ENCODE data around the gene ETFRF1.

The ETFRF1 gene

DNA sequence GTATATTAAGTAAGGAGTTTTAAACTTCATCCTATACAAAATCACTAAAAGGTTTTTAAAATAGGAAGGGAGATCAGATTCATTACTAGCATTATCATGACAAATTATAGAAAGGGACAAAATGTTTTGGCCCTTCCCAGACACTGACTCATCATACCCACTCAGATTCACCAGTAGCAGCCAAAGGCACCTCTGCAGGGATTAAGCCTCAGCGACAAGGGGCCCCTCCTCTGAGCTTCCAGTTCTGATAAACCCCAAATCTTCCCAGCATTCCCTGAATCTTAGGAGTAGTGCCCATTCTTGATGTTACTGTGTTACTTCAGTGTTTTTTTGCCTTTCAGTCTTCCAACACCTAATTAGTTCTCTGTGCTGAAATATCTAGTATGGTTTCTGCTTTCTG lies 41.2 kb downstream of the ETFRF1 start:
- DNase-seq, result no peak

DNA sequence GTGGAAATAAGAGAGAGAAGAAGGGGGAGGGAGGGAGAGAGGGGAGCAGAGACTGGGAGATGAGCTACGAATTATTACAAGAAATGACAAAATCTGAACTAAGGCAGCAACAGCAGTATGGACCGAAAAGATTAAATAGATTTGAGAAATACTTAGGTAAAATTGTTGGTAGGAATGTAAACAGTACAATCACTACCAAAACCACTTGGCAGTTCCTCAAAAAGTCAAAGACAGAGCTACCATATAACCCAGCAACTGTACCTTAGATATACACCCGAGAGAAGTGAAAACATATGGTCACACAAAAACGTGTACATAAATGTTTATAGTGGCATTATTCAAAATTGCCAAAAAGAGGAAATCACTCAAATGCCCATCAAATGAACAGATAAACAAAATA lies 41.6 kb downstream of the ETFRF1 start:
- DNase-seq, result no peak

GRCh38 chr12:25241167-25242020 lies 46.4 kb downstream of the ETFRF1 start:
- peak; percentile 23 for DNase-seq

- no peak for DNase-seq
These were observed 48.1 kb downstream of the ETFRF1 start for GRCh38 chr12:25242981-25243679.

DNA sequence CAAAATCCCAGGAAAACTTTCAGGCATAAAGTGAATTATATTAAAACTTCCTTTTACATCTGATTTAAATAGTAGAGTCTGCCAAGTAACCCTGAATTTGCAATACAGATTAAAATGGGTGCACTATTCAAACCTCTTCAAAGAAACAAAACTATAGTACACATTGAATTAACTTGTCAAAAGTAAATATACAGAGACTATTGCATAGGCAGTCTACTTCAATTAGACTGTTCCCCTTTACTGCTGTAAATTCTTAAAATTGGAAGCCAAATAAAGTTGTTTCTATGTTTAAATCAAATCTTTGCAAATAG lies 48.6 kb downstream of the ETFRF1 start:
- DNase-seq, result no peak

DNA sequence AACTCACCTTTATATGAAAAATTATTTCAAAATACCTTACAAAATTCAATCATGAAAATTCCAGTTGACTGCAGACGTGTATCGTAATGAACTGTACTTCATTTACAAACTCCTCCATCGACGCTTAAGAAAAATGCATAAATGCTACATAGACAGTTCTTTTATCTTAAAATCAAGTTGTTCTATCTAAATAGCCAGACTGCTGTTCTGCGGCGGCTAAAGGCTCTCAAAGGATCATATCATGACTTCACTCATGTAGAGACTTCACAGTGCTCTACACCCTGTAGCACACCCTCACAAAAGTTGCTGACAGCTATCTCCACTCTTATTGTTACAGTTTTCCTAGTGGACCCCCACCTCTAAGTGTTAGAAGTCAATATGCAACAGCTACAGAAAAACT lies 50.5 kb downstream of the ETFRF1 start:
- DNase-seq, result no peak

- DNase-seq, result no peak
These were observed 53.1 kb downstream of the ETFRF1 start for GRCh38 chr12:25248137-25248536.

GRCh38 chr12:25248732-25249131 lies 53.7 kb downstream of the ETFRF1 start:
- DNase-seq, result no peak

DNA sequence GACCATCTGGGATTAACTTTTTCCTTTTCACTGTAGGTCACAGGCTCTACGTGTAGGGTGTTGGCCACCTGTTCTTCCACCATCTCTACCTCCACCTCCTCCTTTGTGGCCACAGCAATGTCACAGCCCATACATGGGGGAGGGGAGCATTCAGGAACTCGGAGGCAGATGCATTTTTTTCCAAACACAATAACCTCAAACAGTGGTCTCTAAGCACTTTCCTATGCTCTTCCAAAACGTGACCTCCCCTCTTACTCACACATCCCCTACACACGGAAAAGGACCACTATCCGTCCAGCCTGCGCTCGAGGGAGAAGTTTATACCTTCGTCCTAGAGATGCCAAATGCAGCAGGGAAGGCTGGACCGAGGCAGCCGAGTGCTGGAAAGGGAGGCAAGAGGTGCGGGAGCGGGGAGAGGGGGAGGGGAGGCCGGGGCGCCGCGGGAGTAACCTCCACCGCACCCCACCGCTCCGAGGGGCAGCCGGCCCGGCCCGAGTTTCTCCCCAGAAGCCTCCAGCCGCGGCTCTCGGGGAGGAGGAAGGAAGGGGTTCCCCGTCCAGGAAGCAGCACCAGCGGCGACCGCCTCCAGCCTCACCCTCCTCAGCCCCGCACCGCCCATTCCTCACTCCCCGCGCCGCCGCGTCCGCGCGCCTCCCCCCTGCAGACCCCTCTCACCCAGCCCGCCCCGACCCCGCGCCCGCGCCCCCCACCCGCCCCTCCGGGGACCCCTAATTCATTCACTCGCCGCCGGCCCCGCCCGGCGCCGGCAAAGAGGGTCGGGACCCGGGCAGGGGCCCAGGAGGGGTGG lies 55.1 kb downstream of the ETFRF1 start:
- DNase-seq, result no peak

- peak; percentile 80 for DNase-seq
These were observed 56.0 kb downstream of the ETFRF1 start, which contains the start of gene KRAS for GRCh38 chr12:25250744-25251730. Gene KRAS (minus strand): TSS chr12:25250929.

DNA sequence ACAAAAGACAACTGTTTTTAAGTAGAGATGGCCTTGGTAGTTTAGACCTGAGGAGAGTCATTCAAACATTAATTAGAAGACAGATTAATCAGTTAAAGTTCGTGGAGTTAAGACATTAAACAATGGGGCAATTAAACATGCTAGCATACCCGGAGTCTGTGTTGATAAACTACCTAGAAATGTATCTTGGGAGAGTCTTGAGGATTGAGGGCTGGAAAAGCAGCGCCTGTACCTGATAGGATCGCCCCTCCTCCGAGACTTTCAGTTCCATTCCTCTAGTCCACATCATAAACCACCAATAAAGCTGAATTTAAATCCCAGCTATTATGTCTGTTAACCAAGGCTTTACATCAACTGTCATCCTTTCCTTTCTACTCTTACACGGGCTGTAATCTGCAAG lies 56.7 kb downstream of the ETFRF1 start:
- DNase-seq, result no peak

DNA sequence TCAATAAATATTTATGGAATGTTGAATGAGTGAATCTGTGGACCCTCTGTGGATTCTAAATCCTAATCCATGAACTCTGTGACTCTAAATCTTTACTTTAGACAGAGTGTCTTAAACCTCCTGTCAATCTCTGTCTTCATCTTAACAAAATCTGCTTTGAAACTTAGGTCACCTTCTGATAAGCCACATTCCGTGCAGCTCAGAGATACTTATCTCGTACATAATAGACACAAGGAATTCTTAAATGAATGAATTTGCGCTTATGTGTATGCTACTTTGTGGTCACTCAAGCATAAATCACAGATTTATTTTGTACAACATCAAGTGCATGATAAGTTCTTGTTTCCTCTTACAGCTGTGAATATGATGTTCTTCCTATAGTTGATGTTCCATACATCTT lies 57.9 kb downstream of the ETFRF1 start:
- no peak for DNase-seq

DNA sequence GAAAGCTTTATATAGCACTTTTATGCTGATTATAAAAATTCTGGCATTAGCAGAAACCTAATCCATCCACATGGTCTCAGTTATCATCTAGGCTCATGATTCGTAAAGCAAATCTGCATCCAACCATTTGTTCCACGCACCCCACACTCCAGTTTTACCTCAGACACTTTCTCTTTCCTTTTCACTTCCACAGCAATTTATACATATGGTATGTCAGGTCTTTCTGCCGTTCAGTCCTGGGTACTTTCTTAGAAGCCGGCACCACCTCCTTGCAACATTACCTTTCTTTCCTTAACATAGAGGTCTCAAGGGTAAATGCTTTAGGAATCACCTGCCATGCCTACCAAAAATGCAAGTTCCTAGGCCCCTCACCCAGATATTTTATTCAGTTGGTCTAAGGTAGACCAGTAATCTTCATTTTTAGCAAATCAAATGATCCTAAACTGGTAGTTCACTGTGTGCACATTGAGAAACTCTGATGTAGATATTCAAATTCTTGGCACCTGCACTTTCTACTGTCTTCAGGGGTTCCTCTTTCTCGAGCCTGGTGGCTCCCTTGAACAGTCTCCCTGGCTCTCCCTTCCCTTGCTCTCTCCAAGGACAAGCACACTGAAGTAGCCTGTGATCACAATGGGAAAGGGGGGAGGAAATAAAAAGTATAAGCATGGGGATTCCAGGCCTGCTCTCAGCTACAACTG lies 58.5 kb downstream of the ETFRF1 start:
- DNase-seq, result no peak

DNA sequence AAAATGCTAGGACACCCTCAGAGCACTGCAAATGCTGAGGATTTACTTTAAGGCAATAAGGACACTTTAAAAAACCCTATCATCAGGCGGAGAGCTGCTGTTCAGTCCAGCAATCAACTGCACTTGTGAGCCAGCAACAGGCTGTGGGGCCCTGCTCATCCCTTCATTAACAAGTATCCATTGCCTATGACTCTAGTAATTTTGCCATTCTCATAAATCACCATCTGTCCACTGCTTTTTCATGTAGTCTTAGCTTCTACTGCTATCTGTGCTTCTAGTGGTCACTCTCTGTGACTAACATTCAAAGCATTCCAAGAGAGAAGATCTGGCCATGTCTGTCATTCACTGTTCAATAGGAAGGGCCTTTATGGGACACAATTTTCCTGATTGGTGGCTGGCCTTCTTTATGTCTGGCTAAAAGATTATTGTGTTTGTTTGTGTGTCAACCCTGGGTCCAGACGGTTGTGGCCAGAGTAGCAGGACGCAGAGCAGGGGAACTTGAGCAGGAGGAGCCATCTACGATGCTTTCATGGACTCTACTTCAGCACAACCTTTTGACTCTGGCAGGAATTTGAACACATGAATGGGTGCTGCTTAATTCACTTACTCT lies 59.3 kb downstream of the ETFRF1 start:
- DNase-seq, result no peak

All from NCI-H1694 treated with DMSO at 0.1 percent for 48 hours (cell line).